A673 (cell line): ENCODE data around the gene BASP1. TPM values are rescaled to one million over a fixed set of nuclear protein-coding genes. Genes with fewer than 3 reads are reported as not detected.
A peak's percentile ranks its signal among the peaks of the same experiment; 100 is the strongest.

Experiments
- BruUV-seq: library from RNA; stranded (reverse); fragments of 400-500 nt; replicated peaks from 2 replicates; lab custom pipeline; 2021; lab: Mats Ljungman, UMichigan
- CTCF ChIA-PET: fragments of 300-600 bp; sonication (Branson Sonifier 250); formaldehyde crosslinking; loops from one replicate; lab custom pipeline; 2022; ENCODE audit warnings: antibody characterized with exemption; lab: Charles Lee
- POLR2A ChIA-PET: fragments of 300-600 bp; sonication (Branson Sonifier 250); formaldehyde crosslinking; loops from one replicate; lab custom pipeline; 2022; ENCODE audit warnings: antibody characterized with exemption; ENCODE audit not compliant: low non-redundant PET; lab: Charles Lee
- DNase-seq: peaks from one replicate; pipeline ENCODE4 v3.0.0-alpha.2; 2015; ENCODE audit warnings: low spot score
- H3K27ac ChIP-seq: fragments of 200-600 bp; sonication (generic); 2 replicates; pipeline ENCODE4 v1.5.1; 2016; ENCODE audit warnings: mixed run types, low read depth, mild to moderate bottlenecking, mixed read lengths, antibody characterized with exemption, low read length; ENCODE audit not compliant: poor library complexity, severe bottlenecking
- H3K27me3 ChIP-seq: fragments of 200-600 bp; sonication (generic); replicated peaks from 2 replicates; pipeline ENCODE4 v1.6.1; 2017; ENCODE audit warnings: mixed run types, low read depth, mild to moderate bottlenecking, mixed read lengths, antibody characterized with exemption, low read length; ENCODE audit not compliant: insufficient read depth, poor library complexity
- H3K36me3 ChIP-seq: fragments of 200-600 bp; sonication (generic); 2 replicates; pipeline ENCODE4 v1.6.1; 2016; ENCODE audit warnings: mixed run types, mild to moderate bottlenecking, mixed read lengths, antibody characterized with exemption, low read length; ENCODE audit not compliant: insufficient read depth, poor library complexity, severe bottlenecking
- H3K4me1 ChIP-seq: fragments of 200-600 bp; sonication (generic); 2 replicates; pipeline ENCODE4 v1.6.1; 2017; ENCODE audit warnings: mixed run types, mild to moderate bottlenecking, mixed read lengths, antibody characterized with exemption, low read length; ENCODE audit not compliant: insufficient read depth, poor library complexity, severe bottlenecking
- H3K4me3 ChIP-seq: fragments of 200-600 bp; sonication (generic); 2 replicates; pipeline ENCODE4 v1.5.1; 2016; ENCODE audit warnings: low read depth, mixed run types, mild to moderate bottlenecking, mixed read lengths, low read length; ENCODE audit not compliant: poor library complexity, severe bottlenecking
- H3K9me3 ChIP-seq: fragments of 200-600 bp; sonication (generic); 2 replicates; pipeline ENCODE4 v1.6.1; 2016; ENCODE audit warnings: mixed run types, low read depth, mild to moderate bottlenecking, mixed read lengths, antibody characterized with exemption, low read length; ENCODE audit not compliant: poor library complexity, severe bottlenecking
- CTCF ChIP-seq: fragments of 300-800, 200-600 bp; sonication (generic); conservative IDR thresholded peaks from 2 replicates; pipeline ENCODE4 v1.5.1; 2017; ENCODE audit warnings: low read depth, mild to moderate bottlenecking, antibody characterized with exemption, low read length, moderate library complexity, mixed read lengths
- EZH2 ChIP-seq: fragments of 200-600 bp; sonication (generic); IDR thresholded peaks from 2 replicates; pipeline ENCODE4 v1.6.1; 2017; ENCODE audit warnings: borderline replicate concordance, low read depth, mild to moderate bottlenecking, mixed read lengths, antibody characterized with exemption, low read length; ENCODE audit not compliant: poor library complexity, severe bottlenecking
- intact Hi-C: fragments of 100-400 bp; cut with micrococcal nuclease; formaldehyde crosslinking; loops from one replicate; pipeline ENCODE4 v1.10.0; 2022; ENCODE audit not compliant: unreplicated experiment
- total RNA-seq: library from RNA; stranded (reverse); gene quantifications from 2 replicates; pipeline ENCODE4 v1.2.3, GENCODE V29; 2021

The BASP1 gene
- total RNA-seq, 1 experiment from 2014 or later, result 394 TPM

GRCh38 chr5:17192191-17192590 is 25.2 kb upstream of the BASP1 start:
- CTCF ChIA-PET, result interaction anchor here (0.6 kb wide), 1 partner anchor 774 kb away, joined by 4 read pairs; no protein-coding TSS in a partner anchor

GRCh38 chr5:17196024-17196423 is 21.4 kb upstream of the BASP1 start:
- H3K36me3 ChIP-seq, result peaks cover 3% of the 10 kb centered on the region
- intact Hi-C loops, result no loop called here
- TF ChIP-seq EZH2 (no peak), CTCF (no peak)
- H3K4me3 ChIP-seq, result no peak overlapping the region
- no peak overlapping the region for H3K27ac ChIP-seq
- H3K27me3 ChIP-seq, result no peaks in the 10 kb centered on the region
- POLR2A ChIA-PET, result no interaction called here
- peaks cover 9% of the 10 kb centered on the region for H3K9me3 ChIP-seq
- no peak for DNase-seq
- H3K4me1 ChIP-seq, result peaks cover 17% of the 10 kb centered on the region
- CTCF ChIA-PET, result no interaction called here
- BruUV-seq, result no TSS peak

More at GRCh38 chr5:17192191-17192590, 25.2 kb upstream of the BASP1 start:
- DNase-seq, result peak; percentile 24
- BruUV-seq, result no TSS peak
- Histone ChIP-seq H3K27me3 (no peaks in the 10 kb centered on the region), H3K4me1 (peaks cover 32% of the 10 kb centered on the region), H3K36me3 (peaks cover 10% of the 10 kb centered on the region), H3K4me3 (no peak overlapping the region), H3K9me3 (no peaks in the 10 kb centered on the region), H3K27ac (peak overlapping the region; percentile 79)
- POLR2A ChIA-PET, result interaction anchor here (0.6 to 1.0 kb wide), 3 partner anchors 401 to 459 kb away, joined by 4 to 20 read pairs (median 5); no protein-coding TSS in a partner anchor
- no peak for TF ChIP-seq CTCF
- TF ChIP-seq EZH2, result no peak
- intact Hi-C loops, result loop anchor here (5.0 kb wide), 1 partner anchor 520 kb away; no protein-coding TSS in a partner anchor

- ChIA-PET POLR2A (no interaction called here), CTCF (no interaction called here)
- no peak for DNase-seq
- Histone ChIP-seq H3K9me3 (peaks cover 9% of the 10 kb centered on the region), H3K4me3 (no peak overlapping the region), H3K4me1 (peaks cover 10% of the 10 kb centered on the region), H3K27me3 (no peaks in the 10 kb centered on the region), H3K36me3 (peaks cover 3% of the 10 kb centered on the region), H3K27ac (no peak overlapping the region)
- no TSS peak for BruUV-seq
- intact Hi-C loops, result no loop called here
- no peak for TF ChIP-seq EZH2
- no peak for TF ChIP-seq CTCF
Observed at GRCh38 chr5:17196697-17197096, 20.7 kb upstream of the BASP1 start.
